HCEC 1CT (cell line): ENCODE data around the gene CDH11.
A peak's percentile ranks its signal among the peaks of the same experiment; 100 is the strongest.

Experiments
- DNase-seq: peaks from one replicate; pipeline ENCODE4 v3.0.0-alpha.2; 2017

The CDH11 gene, protein sequence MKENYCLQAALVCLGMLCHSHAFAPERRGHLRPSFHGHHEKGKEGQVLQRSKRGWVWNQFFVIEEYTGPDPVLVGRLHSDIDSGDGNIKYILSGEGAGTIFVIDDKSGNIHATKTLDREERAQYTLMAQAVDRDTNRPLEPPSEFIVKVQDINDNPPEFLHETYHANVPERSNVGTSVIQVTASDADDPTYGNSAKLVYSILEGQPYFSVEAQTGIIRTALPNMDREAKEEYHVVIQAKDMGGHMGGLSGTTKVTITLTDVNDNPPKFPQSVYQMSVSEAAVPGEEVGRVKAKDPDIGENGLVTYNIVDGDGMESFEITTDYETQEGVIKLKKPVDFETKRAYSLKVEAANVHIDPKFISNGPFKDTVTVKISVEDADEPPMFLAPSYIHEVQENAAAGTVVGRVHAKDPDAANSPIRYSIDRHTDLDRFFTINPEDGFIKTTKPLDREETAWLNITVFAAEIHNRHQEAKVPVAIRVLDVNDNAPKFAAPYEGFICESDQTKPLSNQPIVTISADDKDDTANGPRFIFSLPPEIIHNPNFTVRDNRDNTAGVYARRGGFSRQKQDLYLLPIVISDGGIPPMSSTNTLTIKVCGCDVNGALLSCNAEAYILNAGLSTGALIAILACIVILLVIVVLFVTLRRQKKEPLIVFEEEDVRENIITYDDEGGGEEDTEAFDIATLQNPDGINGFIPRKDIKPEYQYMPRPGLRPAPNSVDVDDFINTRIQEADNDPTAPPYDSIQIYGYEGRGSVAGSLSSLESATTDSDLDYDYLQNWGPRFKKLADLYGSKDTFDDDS

DNA sequence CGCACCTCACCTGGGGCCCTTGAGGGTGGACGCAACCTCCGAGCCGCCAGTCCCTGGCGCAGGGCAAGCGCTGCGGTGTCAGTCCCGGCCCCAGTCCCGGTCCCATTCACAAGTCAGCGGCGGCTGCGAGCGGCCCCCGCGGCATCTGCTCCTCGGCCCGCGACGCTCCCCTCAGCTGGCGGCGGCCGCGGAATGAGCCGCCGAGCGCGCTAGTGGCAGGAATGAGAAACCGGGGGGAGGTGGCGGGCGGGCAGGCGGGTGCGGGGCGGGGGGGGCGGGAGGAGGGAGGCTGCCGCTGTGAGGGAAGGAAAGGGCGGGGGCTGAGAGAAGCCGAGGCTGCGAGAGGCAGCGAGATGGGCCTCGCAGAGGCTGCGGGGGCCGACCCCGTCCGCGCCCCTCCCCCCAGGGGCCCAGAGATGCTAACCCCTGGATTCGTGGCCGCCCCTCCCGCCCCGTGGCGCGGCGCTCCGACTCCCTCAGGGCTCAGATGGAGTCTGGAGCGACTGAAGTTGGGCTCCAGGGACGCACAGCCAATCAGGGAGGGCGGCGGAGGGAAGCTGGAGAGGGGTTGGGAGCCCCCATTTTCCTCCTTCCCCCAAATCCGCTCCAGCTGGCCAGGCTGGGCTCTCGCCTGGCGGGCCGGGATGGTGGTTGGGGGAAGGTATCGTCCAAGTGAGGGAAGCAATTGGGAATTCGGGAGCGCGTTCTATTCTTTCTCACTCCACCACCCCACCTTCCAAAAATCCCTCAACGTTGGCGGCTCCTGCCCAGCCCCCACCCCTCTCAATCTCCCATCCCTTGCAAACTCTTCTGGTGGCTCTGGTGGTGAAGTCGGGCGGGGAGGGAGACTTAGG is at the start of gene CDH11:
CDH11 (minus strand) TSS at position 194 of the 854 bp plus-strand sequence. CDS start 117,194 bp downstream, outside the sequence.
- peak; percentile 76 for DNase-seq

DNA sequence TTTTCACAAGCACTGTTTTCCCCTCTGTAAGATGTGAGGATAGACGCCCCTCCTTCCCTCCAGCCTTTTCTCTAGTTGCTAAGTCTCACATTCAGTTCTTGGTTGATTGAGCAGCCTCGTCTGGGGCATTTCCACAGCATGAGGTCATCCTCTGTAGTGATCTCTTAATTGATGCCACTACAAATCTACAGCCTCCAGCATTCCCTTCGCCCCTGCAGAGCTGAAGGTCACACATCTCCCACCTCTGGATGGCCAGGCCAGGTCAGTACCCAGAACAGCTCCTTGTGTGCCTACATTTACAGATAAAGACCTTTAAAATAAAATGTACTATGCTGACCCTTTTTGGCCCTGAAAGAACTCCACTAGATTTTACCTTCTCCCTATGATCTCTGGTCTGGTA is 32.5 kb upstream of the CDH11 start:
- no peak for DNase-seq

DNA sequence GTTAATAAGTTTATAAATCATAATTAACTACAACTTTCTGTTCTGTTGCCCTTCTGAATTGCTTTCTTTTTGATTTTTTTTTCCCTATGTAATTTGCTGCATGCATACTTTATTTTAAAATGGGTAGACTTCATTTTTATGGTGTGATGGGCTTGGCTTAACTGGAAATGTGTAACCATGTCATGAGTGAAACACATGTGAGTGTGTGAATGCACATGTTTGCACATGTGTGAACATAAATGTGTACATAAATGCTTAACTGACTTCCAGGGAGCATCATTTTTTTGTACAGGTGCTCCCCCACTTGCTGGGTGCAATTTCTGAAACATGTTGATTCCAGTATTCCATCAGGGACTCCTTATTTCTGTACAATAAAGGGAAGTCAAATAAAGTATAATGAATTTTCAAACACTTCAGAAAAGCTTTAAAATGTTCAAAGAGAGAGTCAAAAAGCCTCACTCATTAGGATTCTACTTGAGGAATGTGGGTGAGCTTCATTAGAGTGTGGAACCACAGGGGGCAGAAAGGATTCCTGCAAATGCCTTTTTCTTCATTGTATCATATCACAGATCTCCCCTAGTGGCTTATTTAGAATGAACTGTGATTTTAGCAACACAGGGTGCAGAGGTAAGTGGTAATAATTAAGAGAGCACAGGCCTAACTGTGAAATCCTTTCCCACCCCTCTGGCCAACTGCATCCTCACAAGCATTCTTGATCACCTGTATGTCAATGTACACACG is 31.7 kb upstream of the CDH11 start:
- no peak for DNase-seq

DNA sequence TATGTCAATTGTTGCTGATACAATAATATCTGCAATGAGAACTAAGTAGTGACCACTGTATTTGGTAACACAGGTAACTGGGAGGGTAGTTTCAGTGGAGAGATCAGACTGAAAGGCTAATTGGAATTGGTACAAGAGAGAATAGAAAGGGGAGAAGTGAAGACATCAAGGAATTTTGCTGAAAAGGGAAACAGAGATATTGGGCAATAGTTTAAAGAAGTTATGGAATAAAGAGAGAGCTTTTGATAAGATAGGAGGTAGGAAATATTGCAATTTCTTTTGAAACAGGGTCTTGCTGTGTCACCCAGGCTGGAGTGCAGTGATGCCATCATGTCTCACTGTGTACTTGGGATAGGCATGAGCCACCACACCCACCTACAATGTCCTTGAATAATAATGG is 26.9 kb upstream of the CDH11 start:
- no peak for DNase-seq

DNA sequence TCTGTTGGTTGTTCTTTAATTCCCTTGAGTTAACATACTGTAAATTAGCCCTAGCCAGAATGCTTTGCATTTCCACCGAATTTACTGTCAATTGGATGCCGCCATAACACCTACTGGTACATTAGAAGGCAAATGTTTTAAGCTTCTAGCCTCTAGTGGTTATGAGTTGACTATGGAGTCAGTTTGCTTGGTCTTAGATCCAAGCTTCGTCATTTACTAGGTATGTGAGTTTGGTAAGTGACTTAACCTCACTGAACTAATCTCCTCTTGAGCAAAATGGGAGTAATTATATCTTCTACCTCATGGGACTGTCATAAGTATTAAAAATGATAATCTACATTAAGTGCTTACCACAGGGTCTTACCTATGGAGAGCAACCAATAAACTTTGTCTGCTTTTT is 20.4 kb upstream of the CDH11 start:
- peak; percentile 59 for DNase-seq

DNA sequence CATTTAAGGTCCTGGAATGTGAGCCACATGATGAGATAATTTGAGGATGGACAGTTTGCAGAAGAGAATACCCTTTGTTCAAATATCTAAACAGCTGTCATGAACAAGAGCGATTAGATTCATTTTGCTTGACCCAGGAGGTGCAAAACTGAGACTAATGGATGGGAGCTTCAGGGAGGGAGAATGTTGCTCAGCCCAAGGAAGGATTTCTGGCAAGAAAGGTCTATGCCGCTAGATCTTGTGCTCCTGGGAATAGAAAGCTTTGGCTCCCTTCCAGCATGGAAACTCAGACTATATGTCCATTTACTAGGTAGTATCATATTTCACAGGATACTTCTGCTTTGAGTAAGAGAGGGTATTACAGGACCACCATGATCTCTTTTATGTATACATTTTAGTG is 14.8 kb upstream of the CDH11 start:
- DNase-seq: no peak

DNA sequence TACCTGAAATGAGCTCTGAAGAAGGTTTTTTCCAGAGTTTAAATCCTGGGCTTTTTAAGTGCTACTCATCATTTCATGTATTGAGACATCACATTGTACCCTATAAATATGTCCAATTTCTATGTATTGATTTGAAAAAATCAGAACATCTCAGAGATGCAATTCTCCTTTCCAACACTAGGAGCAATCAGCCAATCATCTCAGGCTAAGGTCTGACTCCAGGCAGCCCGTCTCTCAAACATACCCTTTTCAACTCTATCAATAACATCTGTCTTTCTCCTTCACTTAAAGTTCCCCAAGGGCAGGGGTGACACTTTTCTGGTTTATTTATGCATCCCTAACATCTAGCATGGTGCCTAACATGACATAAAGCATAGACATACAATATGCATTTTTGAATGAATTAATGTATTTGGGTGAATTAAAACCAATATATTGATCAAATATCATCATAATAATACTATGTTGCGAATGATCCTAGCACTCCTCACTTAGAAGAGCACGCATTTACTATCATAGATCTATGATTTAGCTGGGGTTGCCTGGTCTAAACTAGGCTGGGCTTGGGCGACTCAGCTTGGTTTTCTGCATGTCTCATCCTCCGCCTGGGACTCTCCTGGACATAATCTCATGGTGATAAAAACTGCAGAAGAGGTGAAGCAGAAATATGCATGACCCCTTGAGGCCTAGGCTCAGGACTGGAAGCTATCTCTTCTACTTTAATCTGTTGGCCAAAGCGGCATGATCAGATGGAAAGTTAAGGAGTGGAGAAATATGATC is 5.2 kb upstream of the CDH11 start:
- no peak for DNase-seq

DNA sequence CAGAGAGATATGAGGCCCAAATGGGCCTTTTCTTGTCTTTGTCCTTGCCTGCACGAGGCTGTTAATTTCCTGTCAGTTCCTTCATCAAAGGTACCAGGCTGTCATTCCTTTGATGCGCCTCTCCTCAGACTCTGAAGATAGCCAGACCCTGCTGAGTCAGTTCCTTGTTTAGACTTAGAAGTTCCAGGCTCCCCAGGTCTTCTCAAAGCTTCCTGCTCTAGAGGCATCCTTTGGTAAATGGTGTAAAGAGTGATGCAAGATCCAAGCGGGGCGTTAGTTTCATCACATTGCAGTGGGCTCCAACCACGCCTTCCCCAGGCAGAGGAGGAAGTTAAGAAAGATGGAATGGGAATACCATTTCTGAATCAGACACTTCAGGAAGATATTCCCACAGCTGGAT is 4.0 kb upstream of the CDH11 start:
- DNase-seq: peak; percentile 11

DNA sequence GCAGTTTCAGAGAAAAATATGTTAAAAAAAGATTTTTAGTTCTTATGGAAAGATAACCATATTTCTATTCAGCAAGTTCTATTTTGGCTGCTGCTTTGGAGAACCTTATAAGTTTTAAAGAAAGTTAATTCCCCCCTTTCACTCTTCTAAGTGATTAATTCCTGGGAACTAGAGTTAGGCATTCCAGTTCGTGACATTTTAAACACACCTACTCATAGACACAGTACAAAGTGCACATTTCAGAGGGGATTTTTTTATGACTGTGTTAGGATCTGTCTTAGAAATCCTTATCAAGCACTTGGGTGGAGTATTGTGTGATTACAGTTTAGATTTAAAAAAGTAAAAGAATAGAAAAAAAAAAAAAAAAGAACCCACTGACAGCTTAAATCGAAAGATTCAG is 3.5 kb upstream of the CDH11 start:
- no peak for DNase-seq

DNA sequence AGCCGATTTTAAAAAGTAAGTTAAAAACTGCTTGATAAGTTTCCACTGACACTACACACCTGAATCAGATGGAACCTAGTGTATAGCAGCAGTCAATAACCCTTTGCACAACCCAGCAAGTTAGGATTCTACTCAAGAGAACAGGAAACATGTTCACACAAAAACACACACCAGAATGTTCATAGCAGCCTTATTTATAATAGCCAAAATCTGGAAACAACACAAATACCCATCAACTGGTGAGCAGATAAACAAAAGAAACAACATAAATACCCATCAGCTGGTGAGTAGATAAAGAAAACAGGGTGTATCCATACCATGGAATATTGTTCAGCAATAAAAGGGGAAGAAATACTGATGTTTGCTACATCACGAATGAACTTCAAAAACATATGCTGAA is 2.7 kb upstream of the CDH11 start:
- no peak for DNase-seq

DNA sequence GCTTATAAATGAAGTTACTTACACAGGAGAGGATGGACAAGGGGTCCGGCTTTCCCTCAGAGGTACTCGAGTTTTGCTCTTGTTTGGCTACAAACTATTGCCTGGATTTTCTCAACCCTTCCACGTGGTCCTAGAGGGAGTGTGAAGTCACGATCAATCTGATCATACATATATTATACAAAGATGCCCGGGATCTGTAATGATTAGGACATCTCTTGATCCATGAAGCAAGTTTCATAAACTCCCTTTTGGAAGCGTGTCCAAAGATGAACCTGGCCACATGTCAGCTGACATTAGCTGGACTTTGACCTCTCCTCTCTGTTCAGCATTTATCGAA is 2.3 kb upstream of the CDH11 start:
- peak; percentile 4 for DNase-seq

DNA sequence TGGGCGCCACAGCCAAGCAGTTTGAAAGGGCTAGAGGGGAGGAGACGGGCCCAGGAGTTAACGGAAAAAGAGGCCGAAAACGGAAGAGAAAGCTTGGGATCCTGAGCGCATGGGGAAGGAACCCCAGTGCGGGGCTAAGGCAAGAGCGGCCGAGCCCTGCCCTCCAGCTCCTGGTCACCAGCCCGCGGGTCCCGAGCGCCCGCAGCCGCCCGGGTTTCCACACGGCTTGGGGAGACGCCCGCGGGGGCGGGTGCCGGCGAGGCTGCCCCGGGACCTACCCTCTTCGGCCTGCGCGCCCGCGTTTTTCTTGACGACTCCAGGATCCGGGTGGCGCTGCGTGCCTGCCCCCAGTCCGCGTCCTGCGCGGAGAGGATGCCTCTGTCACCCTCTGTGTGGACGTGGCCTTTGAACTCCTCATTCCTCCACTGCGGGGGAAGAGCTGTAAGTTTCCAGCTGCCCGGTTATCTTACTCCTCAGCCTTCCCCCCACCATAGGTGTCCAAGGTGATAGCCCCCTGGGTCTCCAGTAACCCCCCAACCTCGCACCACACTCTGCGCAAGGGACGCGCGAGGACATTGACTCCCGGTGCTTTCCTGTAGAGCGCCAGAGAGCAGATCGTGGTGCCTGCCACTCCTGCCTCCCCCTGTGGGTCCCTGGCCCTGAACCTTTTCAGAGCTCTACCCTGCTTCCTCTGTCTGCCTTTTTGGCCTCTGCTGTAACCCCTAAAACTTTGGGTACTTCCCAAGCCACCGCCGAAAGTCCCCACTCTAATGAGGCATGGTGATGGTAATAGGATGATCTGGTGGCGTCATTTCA is 1.7 kb upstream of the CDH11 start:
- peak; percentile 33 for DNase-seq

DNA sequence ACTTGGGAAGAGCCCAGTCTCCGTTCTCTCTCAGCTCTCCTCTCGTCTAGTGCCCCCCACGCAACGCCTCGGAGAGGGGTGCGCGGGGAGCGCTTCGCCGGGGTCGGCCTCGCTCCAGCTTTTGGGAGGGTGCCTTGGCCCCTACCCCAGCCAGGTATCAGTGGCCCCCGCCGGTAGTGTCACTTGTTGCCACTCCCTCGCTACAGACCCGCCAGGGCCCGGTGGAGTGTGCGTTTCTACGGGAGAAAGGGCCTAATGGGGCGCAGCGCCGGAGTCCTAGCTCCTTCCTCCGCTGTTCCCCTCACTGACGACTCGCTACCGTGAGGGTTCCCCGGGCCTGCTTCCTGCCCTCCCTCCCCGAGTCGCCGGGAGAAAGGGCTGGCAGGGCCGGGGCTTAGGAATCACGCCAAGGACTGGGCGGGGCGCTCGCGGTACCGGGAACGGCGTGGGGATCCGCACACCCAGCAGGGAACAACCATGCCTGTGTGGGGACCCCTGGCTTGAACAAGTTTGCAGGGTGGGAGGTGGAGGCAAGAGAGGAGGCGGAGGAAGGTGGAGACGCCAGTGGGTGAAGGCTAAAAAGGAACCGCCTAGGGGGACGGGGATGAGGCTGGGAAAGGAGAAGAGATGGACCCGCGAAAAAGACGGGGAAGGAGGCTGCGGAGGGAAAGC is 997 bp upstream of the CDH11 start:
- peak; percentile 71 for DNase-seq

DNA sequence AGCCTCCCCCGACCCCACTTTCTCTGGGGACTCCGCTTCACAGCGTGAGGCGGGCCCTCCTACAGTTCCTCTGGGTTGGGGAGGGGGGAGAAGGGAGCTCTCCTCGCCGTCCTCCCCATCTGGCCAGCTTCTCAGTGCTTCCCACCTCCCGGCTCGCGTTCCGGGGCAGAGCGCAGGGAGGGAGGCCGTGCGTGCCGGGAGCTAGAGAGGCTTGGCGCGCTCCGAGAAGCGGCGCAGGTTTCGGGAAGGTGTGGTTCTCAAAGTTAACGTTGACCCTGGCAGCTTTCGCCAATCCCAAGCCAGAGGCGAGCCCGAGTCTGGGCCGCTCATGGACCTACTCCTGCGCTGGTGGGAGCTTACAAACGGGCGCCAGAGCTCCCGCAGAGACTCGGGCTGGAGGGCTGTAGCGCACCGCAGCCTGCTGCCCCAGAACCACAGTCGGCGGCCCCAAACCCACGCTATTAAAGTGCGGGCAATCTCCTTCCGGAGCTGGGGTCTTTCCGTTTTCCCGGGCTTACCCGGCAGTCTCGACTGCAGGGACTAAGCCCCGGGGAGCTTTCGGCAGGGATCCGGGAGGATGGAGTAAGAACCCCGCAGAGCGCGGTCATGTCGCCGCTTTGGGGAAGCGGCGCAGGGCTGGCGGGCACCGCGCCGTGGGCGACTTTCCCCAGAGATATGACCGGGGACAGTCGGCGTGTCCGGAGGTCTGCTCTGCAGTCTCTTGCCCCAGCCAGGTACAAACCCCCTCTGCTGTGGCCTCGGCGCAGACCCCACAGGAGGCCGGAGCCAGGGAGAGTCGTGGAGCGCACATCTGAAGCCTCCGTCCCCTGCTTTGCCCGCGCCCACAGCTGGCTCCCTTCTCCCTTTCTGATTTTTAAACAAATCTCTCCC is 787 bp downstream of the CDH11 start:
- peak; percentile 34 for DNase-seq

DNA sequence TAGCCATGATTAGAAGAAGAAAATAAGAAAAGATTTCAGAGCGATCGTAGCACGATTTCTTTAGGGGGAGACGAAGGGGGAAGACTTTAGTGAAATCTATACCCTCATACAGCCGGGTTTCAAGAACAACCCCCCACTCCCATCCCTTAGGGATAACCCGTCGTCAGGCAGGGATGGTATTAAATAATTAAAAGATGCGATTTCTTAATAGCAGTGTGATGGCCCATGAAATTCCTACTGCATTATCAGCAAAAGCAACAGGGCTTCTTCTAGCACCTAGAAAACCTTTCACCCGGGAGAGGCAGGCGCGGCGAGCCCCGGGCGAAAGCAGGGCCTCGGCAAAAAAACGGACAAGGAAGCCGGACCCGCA is 1.4 kb downstream of the CDH11 start:
- peak; percentile 9 for DNase-seq

DNA sequence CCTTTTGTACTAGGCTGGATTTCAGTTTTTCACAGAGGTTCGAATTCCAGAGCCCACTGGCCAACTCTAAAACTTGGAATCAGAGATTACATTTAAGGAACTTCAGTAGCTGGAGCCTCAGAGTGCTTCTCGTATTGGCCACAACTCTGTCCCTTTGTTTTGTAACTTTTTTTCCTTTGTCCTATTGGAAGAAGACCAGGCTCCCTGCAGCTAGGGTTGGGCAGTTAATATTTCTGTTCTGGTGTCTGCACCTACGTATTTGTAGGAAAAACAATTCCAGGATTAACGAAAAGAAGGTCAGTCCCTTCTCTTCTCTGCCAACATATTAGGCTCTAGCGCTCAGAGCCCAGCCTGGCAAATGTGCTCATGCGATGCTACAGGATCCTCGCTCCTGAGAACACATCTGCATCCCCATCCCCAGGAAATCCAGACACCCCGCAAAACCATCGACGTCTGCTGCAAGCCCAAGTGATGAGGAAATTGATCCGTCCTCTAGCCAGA is 1.9 kb downstream of the CDH11 start:
- DNase-seq: peak; percentile 43

DNA sequence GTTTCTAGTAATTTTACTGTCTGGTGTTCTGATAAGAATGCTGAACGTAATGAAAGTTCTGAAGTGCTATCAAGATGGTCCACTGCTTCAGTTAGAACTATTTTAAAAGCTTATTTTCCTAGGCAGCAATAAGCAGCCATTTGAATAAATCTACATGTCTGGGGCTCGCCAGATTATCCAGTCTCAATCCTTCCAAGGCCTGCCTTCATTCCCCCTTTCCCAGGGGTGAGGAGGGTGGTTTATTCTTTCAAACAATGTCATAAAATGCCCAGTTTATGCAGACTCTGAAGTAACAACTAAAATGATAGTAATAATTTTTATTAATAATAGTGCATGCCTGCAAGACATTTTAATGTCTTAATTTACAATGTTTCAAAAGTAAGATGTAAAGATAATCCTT is 2.4 kb downstream of the CDH11 start:
- no peak for DNase-seq

DNA sequence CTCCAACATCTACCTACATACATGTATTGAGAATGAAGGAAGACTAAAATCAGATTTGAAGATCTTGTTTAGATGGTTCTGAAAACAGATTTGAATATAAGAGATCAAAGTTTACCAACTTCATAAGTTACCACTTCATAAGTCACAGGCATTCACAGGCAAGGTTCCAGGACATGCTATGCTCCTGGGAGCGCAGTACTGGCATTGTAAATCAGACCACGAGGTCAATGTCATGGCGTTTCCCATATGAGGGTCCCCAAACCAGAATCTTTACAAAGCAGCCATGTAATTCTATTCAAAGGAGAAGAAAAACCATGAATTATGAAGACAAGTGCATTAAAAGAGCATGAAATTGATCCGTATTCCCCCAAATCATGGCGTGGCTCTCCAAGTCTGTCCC is 3.0 kb downstream of the CDH11 start:
- DNase-seq: no peak

DNA sequence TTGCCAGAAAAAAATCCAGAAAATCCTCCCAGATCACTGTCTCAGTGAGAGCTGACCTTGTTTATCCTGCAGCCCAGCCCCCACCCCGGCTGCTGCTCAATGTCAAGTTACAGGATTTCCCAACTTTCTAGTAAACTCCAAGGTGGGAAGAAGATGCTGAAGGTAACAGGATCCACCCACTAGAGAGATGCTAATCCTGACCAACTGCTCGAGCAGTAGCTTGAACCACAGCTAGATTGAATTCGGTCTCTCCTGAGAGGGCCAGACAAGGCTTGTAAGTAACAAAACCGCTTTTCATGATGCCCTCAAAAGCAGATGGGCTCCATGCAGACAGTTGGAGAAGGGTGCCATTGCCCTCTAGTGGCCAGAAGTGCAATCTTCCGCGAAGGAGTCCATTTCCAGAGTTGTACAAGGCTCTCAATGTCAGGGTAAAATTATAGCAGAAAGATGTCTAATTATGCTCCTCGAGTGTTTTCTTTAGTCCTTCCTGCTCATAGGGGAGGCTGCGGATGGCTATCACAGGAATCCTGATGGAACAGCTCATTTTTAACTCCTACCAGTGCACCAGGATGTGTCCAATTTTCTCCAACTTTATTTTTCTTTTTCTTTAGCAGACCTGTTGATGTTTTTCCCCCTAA is 3.9 kb downstream of the CDH11 start:
- peak; percentile 80 for DNase-seq
